ENCODE measurements around the gene CCNL2. TPM values are rescaled to one million over a fixed set of nuclear protein-coding genes. Genes with fewer than 3 reads are reported as not detected.

The CCNL2 gene
- total RNA-seq, 1 experiment from 2014 or later, result 173 TPM

GRCh38 chr1:1434824-1435105 lies 35.6 kb upstream of the CCNL2 start:
- Histone ChIP-seq H4K20me1 (ENCODE audit: control insufficient read depth, insufficient read depth, insufficient read length) (no peaks in the 10 kb centered on the region), H3T11ph (ENCODE audit: low read length) (no peak overlapping the region), H2BK15ac (ENCODE audit: low read depth, low read length) (no peak overlapping the region), H3K9me3 (ENCODE audit: control insufficient read depth, low read depth, low read length) (no peaks in the 10 kb centered on the region), H2BK20ac (ENCODE audit: low read depth, low read length, poor library complexity, severe bottlenecking) (no peak overlapping the region), H4K91ac (ENCODE audit: insufficient read length, low read depth, low read length) (no peak overlapping the region), H3K18ac (ENCODE audit: insufficient read length, low read depth, low read length) (no peak overlapping the region), H3K27me3 (ENCODE audit: insufficient read depth, low read length) (no peaks in the 10 kb centered on the region), H3K4ac (ENCODE audit: low read depth, low read length) (no peak overlapping the region), H3K56ac (ENCODE audit: insufficient read length, low read depth, low read length) (no peak overlapping the region), H2AFZ (ENCODE audit: low read length) (no peak overlapping the region), H3K4me2 (ENCODE audit: insufficient read depth, insufficient read length, low read length) (peak overlapping the region; percentile 59), H2BK5ac (ENCODE audit: insufficient read length, low read length) (no peak overlapping the region), H3K4me1 (ENCODE audit: insufficient read depth, low read length) (peaks cover 2% of the 10 kb centered on the region; the same call in 1 of the 2 replicates), H3K79me1 (ENCODE audit: insufficient read depth, low read depth, low read length, poor library complexity, severe bottlenecking) (no peaks in the 10 kb centered on the region), H2BK120ac (ENCODE audit: low read depth, low read length, poor library complexity, severe bottlenecking) (no peak overlapping the region), H3K27ac (ENCODE audit: insufficient read length, low read depth, low read length) (no peak overlapping the region), H2BK12ac (ENCODE audit: insufficient read length, low read depth, low read length) (no peak overlapping the region), H2AK5ac (ENCODE audit: insufficient read length, low read length) (no peak overlapping the region), H3K79me2 (ENCODE audit: insufficient read depth, low read length) (peaks cover 2% of the 10 kb centered on the region; the same call in 1 of the 2 replicates), H3K23me2 (ENCODE audit: insufficient read length, low read depth, low read length, poor library complexity, severe bottlenecking) (peaks cover 10% of the 10 kb centered on the region), H4K8ac (replicated peaks; ENCODE audit: insufficient read length, low read depth, low read length) (no peak overlapping the region), H4K5ac (ENCODE audit: insufficient read length, low read depth, low read length) (no peak overlapping the region), H3K14ac (ENCODE audit: insufficient read depth, low read length) (no peak overlapping the region), H3K9ac (ENCODE audit: extremely low read depth, insufficient read length, low read length) (no peak overlapping the region), H3K23ac (ENCODE audit: insufficient read length, low read depth, low read length) (no peak overlapping the region)
- Mint-ChIP-seq H3K36me3 (ENCODE audit: insufficient read depth in 1 of 3, low read depth in 3 of 3) (no peaks in the 10 kb centered on the region), H3K9me3 (no peaks in the 10 kb centered on the region), H3K27ac (peak overlapping the region in 2 of 3 experiments; percentile 34 to 58; a peak in 1 of 7 replicates), H3K27me3 (ENCODE audit: low read depth) (no peaks in the 10 kb centered on the region), H3K4me3 (peak overlapping the region; percentile 64 to 81), H3K4me1 (peaks cover 27 to 42% of the 10 kb centered on the region in 2 experiments)
- no CpG with 5 or more reads among the region's 4 CpGs for WGBS (ENCODE audit: extremely low coverage, insufficient read length, low lambda C conversion rate)
- no peak for TF ChIP-seq CTCF (conservative IDR thresholded peaks at IDR 0.05)
- no peak for DNase-seq
